ENCODE results near the gene TGFBRAP1.
"Not testable (repeated sequence)": the region's sequence is repeated elsewhere in the genome, so short reads cannot be mapped to it uniquely, and the experiment has no call there.

TGFBRAP1 gene

GRCh38 chr2:105269426-105269825, 60.1 kb downstream of the TGFBRAP1 start:
- no peak for DNase-seq

DNA sequence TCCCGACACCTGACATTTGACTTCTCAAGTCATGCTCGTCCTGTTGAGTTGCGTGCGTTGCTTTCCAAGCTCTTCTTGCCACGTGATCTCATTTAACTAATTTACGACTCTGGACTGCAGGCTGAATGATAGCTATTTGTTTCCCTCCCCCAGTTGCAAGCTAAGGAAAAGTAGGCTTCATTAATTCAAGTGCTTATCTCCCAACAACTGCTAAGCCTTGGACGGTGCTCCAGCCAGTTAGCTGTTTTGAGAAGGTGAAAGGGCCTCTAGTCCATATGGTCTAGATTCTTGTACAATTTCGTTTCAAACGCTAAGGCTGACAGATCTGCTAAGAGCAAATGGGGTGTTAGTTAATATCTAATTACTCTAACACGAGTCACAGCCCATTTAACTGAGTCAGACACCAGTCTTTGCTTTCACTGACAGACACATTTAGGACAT, 66.9 kb downstream of the TGFBRAP1 start:
- no peak for DNase-seq

DNA sequence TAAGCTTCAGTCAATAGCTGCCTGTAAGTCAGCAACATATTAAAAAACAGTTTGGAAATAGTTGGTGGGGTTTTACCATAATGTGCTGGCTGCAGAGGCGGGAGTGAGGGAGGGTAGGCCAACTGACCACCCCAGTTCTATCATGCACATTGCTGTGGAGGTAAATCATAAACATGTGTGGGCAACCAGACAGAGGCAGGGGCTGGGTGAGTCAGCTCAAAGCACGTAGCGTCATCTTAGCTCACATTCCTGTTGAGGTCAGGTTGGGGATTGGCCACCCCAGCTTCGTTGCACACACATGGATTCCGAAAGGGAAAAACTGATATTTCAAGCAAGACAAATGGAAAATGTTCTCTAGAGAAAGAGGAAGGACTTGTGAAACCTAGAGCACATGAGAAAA, 68.5 kb downstream of the TGFBRAP1 start:
- no peak for DNase-seq

DNA sequence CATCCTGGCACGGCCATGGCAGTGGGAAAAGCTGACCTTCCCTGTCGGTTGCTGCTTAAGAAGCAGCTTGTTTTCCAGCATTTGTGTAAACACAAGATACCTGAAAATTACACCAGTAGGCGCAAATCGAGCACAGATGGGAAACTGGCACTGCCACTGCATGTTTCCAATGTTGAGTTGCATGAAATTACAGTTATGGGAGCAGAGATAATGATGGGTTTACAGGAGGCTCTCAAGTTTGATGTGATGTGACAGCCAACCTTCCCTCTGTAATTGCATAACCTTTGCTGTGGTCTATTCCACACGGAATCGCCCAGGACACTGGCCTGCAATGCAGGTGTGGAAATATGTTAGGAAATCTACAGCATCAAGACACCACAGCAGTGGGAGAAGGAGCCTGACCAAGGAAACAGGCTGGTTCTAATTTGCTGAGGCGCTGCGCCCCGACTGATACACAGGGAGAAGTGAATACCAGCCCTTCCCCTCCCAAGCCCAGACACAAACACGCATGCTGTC, 70.6 kb downstream of the TGFBRAP1 start:
- no peak for DNase-seq

DNA sequence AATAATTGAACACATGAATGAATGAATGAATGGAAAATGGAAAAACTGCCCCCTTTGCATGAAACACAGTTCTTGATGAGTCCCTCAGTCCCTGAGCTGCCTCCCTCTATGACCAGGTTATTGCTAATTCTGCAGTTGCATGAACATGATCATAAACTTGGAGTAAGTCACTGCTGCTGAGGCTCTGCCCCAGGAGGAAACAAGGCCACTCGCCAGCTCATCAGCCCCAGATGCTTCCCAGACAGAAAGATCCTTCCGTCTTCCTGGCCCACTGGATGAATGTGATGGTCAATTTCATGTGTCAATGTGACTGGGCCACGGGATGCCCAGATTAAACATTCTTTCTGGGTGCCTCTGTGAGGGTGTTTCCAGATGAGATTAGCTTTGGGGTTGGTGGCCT, 71.6 kb downstream of the TGFBRAP1 start:
- DNase-seq: no peak

- no peak for DNase-seq
Measured at GRCh38 chr2:105256431-105257047, 73.0 kb downstream of the TGFBRAP1 start.

GRCh38 chr2:105255979-105256378, 73.6 kb downstream of the TGFBRAP1 start:
- DNase-seq: no peak

- DNase-seq: no peak
Measured at GRCh38 chr2:105254531-105255210, 74.9 kb downstream of the TGFBRAP1 start.

- no peak for DNase-seq
Measured at GRCh38 chr2:105252271-105252670, 77.3 kb downstream of the TGFBRAP1 start.

DNA sequence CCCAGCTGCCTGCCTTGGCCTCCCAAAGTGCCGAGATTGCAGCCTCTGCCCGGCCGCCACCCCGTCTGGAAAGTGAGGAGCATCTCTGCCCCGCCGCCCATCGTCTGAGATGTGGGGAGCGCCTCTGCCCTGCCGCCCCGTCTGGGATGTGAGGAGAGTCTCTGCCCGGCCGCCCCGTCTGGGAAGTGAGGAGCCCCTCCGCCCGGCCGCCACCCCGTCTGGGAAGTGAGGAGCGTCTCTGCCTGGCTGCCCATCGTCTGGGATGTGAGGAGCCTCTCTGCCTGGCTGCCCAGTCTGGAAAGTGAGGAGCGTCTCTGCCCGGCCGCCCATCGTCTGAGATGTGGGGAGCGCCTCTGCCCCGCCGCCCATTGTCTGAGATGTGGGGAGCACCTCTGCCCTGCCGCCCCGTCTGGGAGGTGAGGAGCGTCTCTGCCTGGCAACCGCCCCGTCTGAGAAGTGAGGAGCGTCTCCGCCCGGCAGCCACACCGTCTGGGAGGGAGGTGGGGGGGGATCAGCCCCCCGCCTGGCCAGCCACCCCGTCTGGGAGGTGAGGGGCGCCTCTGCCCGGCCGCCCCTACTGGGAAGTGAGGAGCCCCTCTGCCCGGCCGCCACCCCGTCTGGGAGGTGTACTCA, 78.4 kb downstream of the TGFBRAP1 start:
- DNase-seq: not testable (repeated sequence)

DNA sequence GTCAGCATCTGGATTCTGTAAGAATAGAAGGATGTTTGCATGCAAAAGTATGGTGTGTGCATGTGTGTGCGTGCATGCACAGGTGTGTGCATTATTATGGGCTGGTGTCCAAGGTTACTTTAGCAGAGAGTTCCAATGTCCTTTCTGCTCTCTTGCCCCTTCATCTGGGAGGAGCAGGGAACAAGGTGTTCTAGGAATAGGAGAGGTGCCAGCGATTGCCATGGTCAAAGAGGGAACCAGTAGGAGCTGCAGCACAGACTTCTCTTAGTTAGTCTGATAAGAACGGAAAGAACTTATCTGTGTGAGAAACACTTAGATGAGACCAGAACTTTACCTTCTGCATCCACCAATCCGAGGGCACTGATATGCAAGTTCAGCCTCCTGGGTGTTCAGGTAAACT, 79.6 kb downstream of the TGFBRAP1 start:
- no peak for DNase-seq

GRCh38 chr2:105249181-105249580, 80.4 kb downstream of the TGFBRAP1 start:
- DNase-seq: no peak

DNA sequence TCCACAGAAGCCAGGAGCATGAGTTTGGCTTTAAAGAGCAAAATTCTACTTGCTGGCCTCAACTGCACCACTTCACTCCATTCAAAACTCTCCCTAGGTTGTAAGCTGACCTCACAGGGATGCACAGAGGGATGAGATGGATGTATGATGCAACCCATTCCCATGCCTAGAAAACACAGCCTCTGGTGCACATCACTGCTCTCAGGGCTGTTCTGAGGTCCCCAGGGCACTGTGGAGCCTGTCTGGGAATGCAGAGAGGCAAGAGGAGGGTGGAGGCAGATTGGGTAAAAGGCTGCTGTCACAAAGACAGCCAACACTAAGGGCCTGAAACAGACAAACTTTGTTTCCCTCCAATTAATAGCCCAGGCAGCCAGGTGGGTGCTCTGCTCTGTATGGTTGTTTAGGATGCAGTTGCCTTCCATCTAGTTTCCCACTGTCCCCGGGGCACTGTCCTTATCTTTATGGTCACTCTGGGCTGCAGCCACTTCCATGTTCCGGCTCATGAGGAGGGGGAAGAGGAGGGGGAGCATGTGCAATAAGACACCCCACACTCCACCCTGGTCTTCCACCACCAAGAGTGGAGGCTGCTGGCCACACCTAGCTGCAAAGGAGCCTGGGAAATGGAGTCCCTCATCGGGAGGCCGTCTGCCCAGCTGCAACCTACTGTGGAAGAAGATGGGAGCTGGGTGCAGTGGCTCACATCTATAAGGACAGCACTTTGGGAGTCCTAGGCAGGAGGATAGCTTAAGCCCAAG, 81.0 kb downstream of the TGFBRAP1 start:
- no peak for DNase-seq

DNA sequence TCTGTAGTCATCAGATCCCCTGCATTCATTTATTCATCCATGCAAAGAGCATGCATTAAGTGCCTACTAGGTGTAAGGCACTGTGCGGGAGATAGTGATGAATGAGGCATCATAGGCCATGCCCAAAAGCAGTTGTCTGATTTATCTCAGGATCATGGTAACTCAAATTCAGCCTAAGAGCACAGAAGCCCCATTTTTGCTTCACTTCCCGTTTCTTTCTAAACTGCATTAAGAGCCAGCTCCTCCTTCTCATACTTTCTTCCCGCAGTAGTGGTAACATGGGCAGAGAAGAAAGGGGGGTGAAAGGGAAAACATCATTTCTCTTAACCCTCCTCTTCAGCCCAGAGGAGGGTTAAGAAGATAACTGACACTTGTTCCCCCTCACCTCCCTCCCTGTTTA, 85.1 kb downstream of the TGFBRAP1 start:
- no peak for DNase-seq

GRCh38 chr2:105243961-105244360, 85.6 kb downstream of the TGFBRAP1 start:
- no peak for DNase-seq

GRCh38 chr2:105242286-105242993, 87.1 kb downstream of the TGFBRAP1 start:
- no peak for DNase-seq

DNA sequence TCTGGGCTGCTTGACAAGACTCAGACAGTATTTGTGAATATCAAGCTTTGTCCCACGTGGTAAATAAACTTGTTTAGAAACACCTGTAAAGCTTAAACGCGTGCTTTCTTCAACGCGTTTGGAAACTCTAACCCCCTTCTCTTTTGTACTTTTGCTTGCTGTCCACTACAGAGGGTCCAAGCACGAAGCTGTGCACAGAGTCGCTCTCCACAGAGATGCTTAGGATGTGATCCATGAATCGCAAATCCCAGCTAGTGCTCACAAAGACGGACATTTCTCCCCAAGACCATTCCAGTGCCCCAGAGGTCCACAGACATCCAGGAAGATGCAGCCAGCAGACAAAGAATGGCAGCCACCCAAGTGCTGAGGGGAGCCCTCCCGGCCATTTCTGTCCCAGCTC, 88.1 kb downstream of the TGFBRAP1 start, which contains the start of gene GPR45:
TSS of gene GPR45 (plus strand) at position 301 of the 400 bp plus-strand sequence. CDS start 116 bp downstream, outside the sequence.
- DNase-seq: no peak

GRCh38 chr2:105239924-105240323, 89.6 kb downstream of the TGFBRAP1 start:
- DNase-seq: no peak

DNA sequence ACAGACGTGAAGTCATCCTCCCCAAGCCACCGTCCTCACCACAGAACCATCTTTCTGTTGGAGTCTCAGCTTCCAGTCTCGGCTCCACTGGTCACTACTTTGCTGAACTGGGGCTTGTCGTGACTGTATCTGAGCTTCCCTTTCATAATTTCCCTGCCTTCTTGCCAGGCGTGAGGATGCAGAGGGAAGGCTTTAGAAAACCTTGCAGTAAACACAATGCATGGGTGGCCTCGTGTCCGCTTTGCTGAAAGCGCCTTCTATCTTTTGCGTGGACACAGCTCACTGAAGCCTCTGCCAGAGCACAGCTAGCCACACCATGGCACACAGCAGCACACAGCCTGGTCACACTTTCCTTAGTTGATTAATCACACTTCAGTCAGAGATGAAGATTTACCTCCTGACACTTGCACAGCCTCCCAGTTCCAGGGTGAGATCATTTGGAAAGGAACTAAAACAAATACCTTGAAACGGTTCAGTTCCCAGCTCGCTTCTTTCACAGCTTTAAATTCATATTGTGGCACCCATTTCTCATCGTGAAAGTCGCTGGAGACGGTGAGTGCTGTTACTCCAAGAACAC, 90.8 kb downstream of the TGFBRAP1 start:
- no peak for DNase-seq

DNA sequence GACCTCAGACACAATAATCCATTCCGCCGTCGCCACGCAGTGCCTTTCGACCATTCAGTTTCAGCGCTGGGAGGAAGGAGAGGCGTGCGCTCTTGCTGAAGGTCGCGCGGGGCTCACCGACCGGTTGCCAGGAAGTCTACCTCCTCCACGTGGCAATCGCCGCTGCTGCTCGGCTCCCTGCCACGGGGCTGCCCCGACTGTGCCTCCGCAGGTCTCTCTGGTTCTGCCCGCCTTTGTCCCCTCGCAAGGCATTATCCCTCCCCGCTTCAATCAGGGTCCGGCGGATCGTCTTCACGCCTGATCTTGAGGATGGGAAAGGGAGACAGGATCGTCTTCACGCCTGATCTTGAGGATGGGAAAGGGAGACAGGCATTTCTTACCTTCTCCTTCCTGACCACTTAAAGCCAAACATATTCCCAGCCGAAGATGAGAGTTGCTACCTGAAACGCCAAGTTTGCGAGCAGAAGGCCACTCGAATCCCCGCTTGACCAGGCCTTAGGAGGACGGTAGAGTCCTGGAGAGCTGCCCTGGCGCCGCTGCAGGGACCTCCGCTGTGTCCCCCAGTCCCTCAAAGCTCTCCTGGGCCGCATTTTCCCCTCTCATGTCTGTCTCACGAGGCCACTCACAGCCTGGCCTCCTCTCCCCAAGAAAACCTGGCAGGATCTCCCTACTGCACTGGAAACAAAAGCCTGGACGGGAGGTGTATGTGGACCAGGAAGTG, 92.3 kb downstream of the TGFBRAP1 start:
- DNase-seq: no peak

- no peak for DNase-seq
Measured at GRCh38 chr2:105236060-105236424, 93.5 kb downstream of the TGFBRAP1 start.
